Activated naive CD8-positive, alpha-beta T cell treated with anti-CD3 and anti-CD28 coated beads, Interleukin-2, amount 10 ng/mL, durations not matched to agents 7 days and 5 days (primary cell): Measurements from ENCODE around the gene RANBP17. TPM values are rescaled to one million over a fixed set of nuclear protein-coding genes. Genes with fewer than 3 reads are reported as not detected.

Experiments
- ATAC-seq: fragments of 150-1000 bp; cut with Tn5 transposase; one replicate; pipeline ENCODE4 v1.10.0; 2021; ENCODE audit warnings: low read depth, moderate library complexity
- POLR2A ChIA-PET: fragments of 350-600 bp; sonication (Branson Sonifier 250); formaldehyde crosslinking; loops from one replicate; lab custom pipeline; 2021; ENCODE audit warnings: antibody characterized with exemption; lab: Charles Lee
- DNase-seq: peaks from one replicate; pipeline ENCODE4 v3.0.0; 2021
- H3K27ac Mint-ChIP-seq: one replicate; pipeline ENCODE4 v1.8.0; 2022; ENCODE audit warnings: mild to moderate bottlenecking, mixed read lengths
- H3K27me3 Mint-ChIP-seq: one replicate; pipeline ENCODE4 v1.8.0; 2022; ENCODE audit warnings: mild to moderate bottlenecking, moderate library complexity, mixed read lengths
- H3K36me3 Mint-ChIP-seq: one replicate; pipeline ENCODE4 v1.8.0; 2021; ENCODE audit warnings: mild to moderate bottlenecking, mixed read lengths
- H3K4me1 Mint-ChIP-seq: one replicate; pipeline ENCODE4 v1.8.0; 2021; ENCODE audit warnings: mixed read lengths
- H3K4me3 Mint-ChIP-seq: one replicate; pipeline ENCODE4 v1.8.0; 2022; ENCODE audit warnings: mild to moderate bottlenecking, moderate library complexity, mixed read lengths
- H3K9me3 Mint-ChIP-seq: one replicate; pipeline ENCODE4 v1.8.0; 2021; ENCODE audit warnings: mixed read lengths
- total RNA-seq, 2 experiments: library from RNA; stranded (reverse); gene quantifications; one replicate each; pipeline ENCODE4 v1.2.3, GENCODE V29; 2021

The RANBP17 gene
- total RNA-seq, 2 experiments from 2014 or later, result 0.53 TPM; not detected in 1

- DNase-seq (no peak), ATAC-seq (no peak)
- no peak overlapping the region for H3K27ac Mint-ChIP-seq
- H3K4me3 Mint-ChIP-seq, result no peak overlapping the region
- H3K27me3 Mint-ChIP-seq, result no peaks in the 10 kb centered on the region
- H3K4me1 Mint-ChIP-seq, result no peaks in the 10 kb centered on the region
- POLR2A ChIA-PET, result no interaction called here
- no peaks in the 10 kb centered on the region for H3K36me3 Mint-ChIP-seq
- H3K9me3 Mint-ChIP-seq, result peaks cover 6% of the 10 kb centered on the region
These were observed 232.5 kb downstream of the RANBP17 start for GRCh38 chr5:171094356-171094755.

GRCh38 chr5:171102877-171103610 is 241.2 kb downstream of the RANBP17 start:
- Mint-ChIP-seq H3K4me3 (no peak overlapping the region), H3K27me3 (no peaks in the 10 kb centered on the region), H3K9me3 (peaks cover 3% of the 10 kb centered on the region), H3K36me3 (no peaks in the 10 kb centered on the region), H3K4me1 (no peaks in the 10 kb centered on the region), H3K27ac (no peak overlapping the region)
- ATAC-seq (no peak), DNase-seq (no peak)
- POLR2A ChIA-PET, result no interaction called here

- H3K4me3 Mint-ChIP-seq, result no peak overlapping the region
- ATAC-seq (no peak), DNase-seq (no peak)
- no peaks in the 10 kb centered on the region for H3K27me3 Mint-ChIP-seq
- POLR2A ChIA-PET, result no interaction called here
- H3K36me3 Mint-ChIP-seq, result no peaks in the 10 kb centered on the region
- no peak overlapping the region for H3K27ac Mint-ChIP-seq
- no peaks in the 10 kb centered on the region for H3K4me1 Mint-ChIP-seq
- no peaks in the 10 kb centered on the region for H3K9me3 Mint-ChIP-seq
These were observed 245.9 kb downstream of the RANBP17 start for GRCh38 chr5:171107669-171108068.

GRCh38 chr5:171115519-171115918 is 253.7 kb downstream of the RANBP17 start:
- H3K27ac Mint-ChIP-seq, result no peak overlapping the region
- H3K4me1 Mint-ChIP-seq, result no peaks in the 10 kb centered on the region
- H3K36me3 Mint-ChIP-seq, result no peaks in the 10 kb centered on the region
- H3K27me3 Mint-ChIP-seq, result peaks cover 3% of the 10 kb centered on the region
- ATAC-seq (no peak), DNase-seq (no peak)
- no peak overlapping the region for H3K4me3 Mint-ChIP-seq
- no peaks in the 10 kb centered on the region for H3K9me3 Mint-ChIP-seq
- POLR2A ChIA-PET, result no interaction called here

- Mint-ChIP-seq H3K9me3 (no peaks in the 10 kb centered on the region), H3K27me3 (peaks cover 3% of the 10 kb centered on the region), H3K27ac (no peak overlapping the region), H3K36me3 (no peaks in the 10 kb centered on the region), H3K4me1 (no peaks in the 10 kb centered on the region), H3K4me3 (no peak overlapping the region)
- DNase-seq (no peak), ATAC-seq (no peak)
- POLR2A ChIA-PET, result no interaction called here
These were observed 254.9 kb downstream of the RANBP17 start for GRCh38 chr5:171116719-171117118.

GRCh38 chr5:171120986-171121622 is 259.3 kb downstream of the RANBP17 start:
- Mint-ChIP-seq H3K36me3 (no peaks in the 10 kb centered on the region), H3K4me3 (no peak overlapping the region), H3K27me3 (no peaks in the 10 kb centered on the region), H3K9me3 (no peaks in the 10 kb centered on the region), H3K27ac (no peak overlapping the region), H3K4me1 (no peaks in the 10 kb centered on the region)
- DNase-seq (no peak), ATAC-seq (no peak)
- POLR2A ChIA-PET, result no interaction called here

- ATAC-seq (no peak), DNase-seq (no peak)
- Mint-ChIP-seq H3K36me3 (no peaks in the 10 kb centered on the region), H3K27ac (no peak overlapping the region), H3K4me3 (no peak overlapping the region), H3K9me3 (no peaks in the 10 kb centered on the region), H3K4me1 (no peaks in the 10 kb centered on the region), H3K27me3 (no peaks in the 10 kb centered on the region)
- POLR2A ChIA-PET, result no interaction called here
These were observed 259.8 kb downstream of the RANBP17 start for GRCh38 chr5:171121638-171122037.

GRCh38 chr5:171122372-171122771 is 260.6 kb downstream of the RANBP17 start:
- no peak overlapping the region for H3K4me3 Mint-ChIP-seq
- no peak overlapping the region for H3K27ac Mint-ChIP-seq
- no peaks in the 10 kb centered on the region for H3K36me3 Mint-ChIP-seq
- no peak for DNase-seq
- H3K9me3 Mint-ChIP-seq, result no peaks in the 10 kb centered on the region
- POLR2A ChIA-PET, result no interaction called here
- no peaks in the 10 kb centered on the region for H3K27me3 Mint-ChIP-seq
- ATAC-seq, result no peak
- no peaks in the 10 kb centered on the region for H3K4me1 Mint-ChIP-seq

GRCh38 chr5:171123417-171123816 is 261.6 kb downstream of the RANBP17 start:
- POLR2A ChIA-PET, result no interaction called here
- Mint-ChIP-seq H3K4me1 (no peaks in the 10 kb centered on the region), H3K36me3 (no peaks in the 10 kb centered on the region), H3K4me3 (no peak overlapping the region), H3K9me3 (no peaks in the 10 kb centered on the region), H3K27me3 (no peaks in the 10 kb centered on the region), H3K27ac (no peak overlapping the region)
- no peak for ATAC-seq
- DNase-seq, result no peak

GRCh38 chr5:171127314-171127713 is 265.5 kb downstream of the RANBP17 start:
- no peaks in the 10 kb centered on the region for H3K4me1 Mint-ChIP-seq
- H3K27me3 Mint-ChIP-seq, result peaks cover 2% of the 10 kb centered on the region
- H3K27ac Mint-ChIP-seq, result no peak overlapping the region
- H3K36me3 Mint-ChIP-seq, result no peaks in the 10 kb centered on the region
- POLR2A ChIA-PET, result no interaction called here
- H3K4me3 Mint-ChIP-seq, result no peak overlapping the region
- ATAC-seq (no peak), DNase-seq (no peak)
- H3K9me3 Mint-ChIP-seq, result no peaks in the 10 kb centered on the region

- H3K27me3 Mint-ChIP-seq, result peaks cover 2% of the 10 kb centered on the region
- no peak overlapping the region for H3K4me3 Mint-ChIP-seq
- no peaks in the 10 kb centered on the region for H3K4me1 Mint-ChIP-seq
- ATAC-seq (no peak), DNase-seq (no peak)
- H3K36me3 Mint-ChIP-seq, result no peaks in the 10 kb centered on the region
- no peaks in the 10 kb centered on the region for H3K9me3 Mint-ChIP-seq
- H3K27ac Mint-ChIP-seq, result no peak overlapping the region
- POLR2A ChIA-PET, result no interaction called here
These were observed 266.3 kb downstream of the RANBP17 start for GRCh38 chr5:171128136-171128535.

GRCh38 chr5:171129308-171129707 is 267.5 kb downstream of the RANBP17 start:
- no peak overlapping the region for H3K27ac Mint-ChIP-seq
- ATAC-seq (no peak), DNase-seq (no peak)
- H3K4me1 Mint-ChIP-seq, result no peaks in the 10 kb centered on the region
- H3K27me3 Mint-ChIP-seq, result peaks cover 6% of the 10 kb centered on the region
- no peaks in the 10 kb centered on the region for H3K9me3 Mint-ChIP-seq
- no peak overlapping the region for H3K4me3 Mint-ChIP-seq
- no peaks in the 10 kb centered on the region for H3K36me3 Mint-ChIP-seq
- POLR2A ChIA-PET, result no interaction called here

GRCh38 chr5:171131497-171131896 is 269.7 kb downstream of the RANBP17 start:
- H3K4me1 Mint-ChIP-seq, result no peaks in the 10 kb centered on the region
- POLR2A ChIA-PET, result no interaction called here

GRCh38 chr5:171137768-171138525 is 276.1 kb downstream of the RANBP17 start:
- Mint-ChIP-seq H3K27me3 (peaks cover 7% of the 10 kb centered on the region), H3K27ac (no peak overlapping the region), H3K36me3 (no peaks in the 10 kb centered on the region), H3K4me1 (no peaks in the 10 kb centered on the region), H3K9me3 (no peaks in the 10 kb centered on the region), H3K4me3 (no peak overlapping the region)
- DNase-seq (no peak), ATAC-seq (no peak)
- POLR2A ChIA-PET, result no interaction called here

More at GRCh38 chr5:171131497-171131896, 269.7 kb downstream of the RANBP17 start:
- Mint-ChIP-seq H3K27ac (no peak overlapping the region), H3K4me3 (no peak overlapping the region), H3K36me3 (no peaks in the 10 kb centered on the region), H3K9me3 (no peaks in the 10 kb centered on the region), H3K27me3 (peaks cover 9% of the 10 kb centered on the region)
- DNase-seq (no peak), ATAC-seq (no peak)
